Panc1 (cell line): ENCODE results near the gene ADPRHL1. TPM values are rescaled to one million over a fixed set of nuclear protein-coding genes. Genes with fewer than 3 reads are reported as not detected.

Source experiments
- ATAC-seq: fragments of 200-7000 bp; cut with Tn5 transposase; 2 replicates; pipeline ENCODE4 v1.9.1; 2020; ENCODE audit warnings: mild to moderate bottlenecking, moderate library complexity
- BruUV-seq: library from RNA; stranded (reverse); fragments of 400-500 nt; replicated peaks from 2 replicates; lab custom pipeline; 2021; lab: Mats Ljungman, UMichigan
- CTCF ChIA-PET: fragments of 300-600 bp; sonication (Branson Sonifier 250); formaldehyde crosslinking; loops from one replicate; lab custom pipeline; 2022; ENCODE audit warnings: antibody characterized with exemption; lab: Charles Lee
- POLR2A ChIA-PET: fragments of 300-600 bp; sonication (Branson Sonifier 250); formaldehyde crosslinking; loops from one replicate; lab custom pipeline; 2022; ENCODE audit warnings: antibody characterized with exemption; lab: Charles Lee
- DNase-seq: peaks from one replicate; pipeline ENCODE4 v3.0.0-alpha.2; 2010; ENCODE audit warnings: low read depth, low spot score
- H3K27ac ChIP-seq: 2 replicates; pipeline ENCODE4 v1.5.1; 2011; ENCODE audit warnings: mild to moderate bottlenecking, low read length, inconsistent platforms
- H3K27me3 ChIP-seq: fragments of 200-500 bp; sonication (Bioruptor generic); 2 replicates; pipeline ENCODE4 v1.6.0; 2014; ENCODE audit warnings: low read length, inconsistent platforms; ENCODE audit not compliant: control insufficient read depth, insufficient read depth
- H3K36me3 ChIP-seq: fragments of 200-500 bp; sonication (Bioruptor generic); 2 replicates; pipeline ENCODE4 v1.5.1; 2014; ENCODE audit warnings: inconsistent platforms, mild to moderate bottlenecking, low read length, moderate library complexity; ENCODE audit not compliant: control insufficient read depth, insufficient read depth
- H3K4me1 ChIP-seq: 2 replicates; pipeline ENCODE4 v1.5.1; 2011; ENCODE audit warnings: inconsistent platforms, mild to moderate bottlenecking, low read length, moderate library complexity; ENCODE audit not compliant: control insufficient read depth, insufficient read depth
- H3K4me3 ChIP-seq, 2 experiments: 2 replicates each; pipeline ENCODE4 v1.5.1; 2011 to 2012; ENCODE audit warnings: low read depth in 2 of 2, low read length in 2 of 2, mild to moderate bottlenecking in 2 of 2, inconsistent platforms in 1 of 2, moderate library complexity in 1 of 2
- H3K9me3 ChIP-seq: fragments of 200-500 bp; sonication (Bioruptor generic); 2 replicates; pipeline ENCODE4 v1.5.1; 2014; ENCODE audit warnings: low read depth, mild to moderate bottlenecking, inconsistent platforms, low read length, moderate library complexity; ENCODE audit not compliant: control insufficient read depth, insufficient read depth
- CTCF ChIP-seq: fragments of 450-650 bp; IDR thresholded peaks from 2 replicates; pipeline ENCODE4 v1.5.1; 2017; ENCODE audit warnings: mild to moderate bottlenecking
- POLR2AphosphoS5 ChIP-seq: IDR thresholded peaks from 2 replicates; pipeline ENCODE4 v1.6.1; 2012; ENCODE audit warnings: mild to moderate bottlenecking, low read depth, low read length, moderate library complexity
- SIN3A ChIP-seq: IDR thresholded peaks from 2 replicates; pipeline ENCODE4 v1.6.1; 2012; ENCODE audit warnings: low read depth, mild to moderate bottlenecking, low read length, moderate library complexity, borderline replicate concordance; ENCODE audit not compliant: insufficient read depth
- TCF7L2 ChIP-seq: IDR thresholded peaks from 2 replicates; pipeline ENCODE4 v1.6.1; 2011; ENCODE audit warnings: mild to moderate bottlenecking, low read depth, low read length, inconsistent platforms
- in situ Hi-C: cut with HindIII; loops from 2 replicates; pipeline ENCODE4 v1.10.0; 2016; ENCODE audit warnings: low sequenced_read_pairs, low pct_unique_long_range_greater_than_20kb
- intact Hi-C: fragments of 100-400 bp; cut with micrococcal nuclease; formaldehyde crosslinking; loops from one replicate; pipeline ENCODE4 v1.10.0; 2022; ENCODE audit not compliant: unreplicated experiment
- total RNA-seq: library from RNA; stranded (reverse); gene quantifications from one replicate; pipeline ENCODE4 v1.2.1, GENCODE V29; 2021; ENCODE audit not compliant: unreplicated experiment
- TF ChIP-seq, protein P1 (sequence below), 2 experiments: IDR thresholded peaks; 2 replicates each; pipeline ENCODE4 v1.6.1; 2011 to 2012; ENCODE audit warnings: low read depth in 2 of 2, control low read depth in 1 of 2, low read length in 1 of 2, mild to moderate bottlenecking in 1 of 2, moderate library complexity in 1 of 2; ENCODE audit not compliant: insufficient read depth in 1 of 2

ADPRHL1 gene
- total RNA-seq, 1 experiment from 2014 or later = 4.8 TPM

GRCh38 chr13:113447596-113447995 lies 5.7 kb downstream of the ADPRHL1 start:
- intact Hi-C loops = no loop called here
- DNase-seq (no peak), ATAC-seq (no peak)
- H3K9me3 ChIP-seq = no peaks in the 10 kb centered on the region
- peaks cover 6% of the 10 kb centered on the region for H3K4me1 ChIP-seq
- no peak overlapping the region for H3K27ac ChIP-seq
- POLR2A ChIA-PET = no interaction called here
- H3K27me3 ChIP-seq = no peaks in the 10 kb centered on the region
- H3K36me3 ChIP-seq = peaks cover 4% of the 10 kb centered on the region; the same call in 1 of the 2 replicates
- BruUV-seq = no TSS peak
- no peak for TF ChIP-seq SIN3A
- TF ChIP-seq, protein P1, sequence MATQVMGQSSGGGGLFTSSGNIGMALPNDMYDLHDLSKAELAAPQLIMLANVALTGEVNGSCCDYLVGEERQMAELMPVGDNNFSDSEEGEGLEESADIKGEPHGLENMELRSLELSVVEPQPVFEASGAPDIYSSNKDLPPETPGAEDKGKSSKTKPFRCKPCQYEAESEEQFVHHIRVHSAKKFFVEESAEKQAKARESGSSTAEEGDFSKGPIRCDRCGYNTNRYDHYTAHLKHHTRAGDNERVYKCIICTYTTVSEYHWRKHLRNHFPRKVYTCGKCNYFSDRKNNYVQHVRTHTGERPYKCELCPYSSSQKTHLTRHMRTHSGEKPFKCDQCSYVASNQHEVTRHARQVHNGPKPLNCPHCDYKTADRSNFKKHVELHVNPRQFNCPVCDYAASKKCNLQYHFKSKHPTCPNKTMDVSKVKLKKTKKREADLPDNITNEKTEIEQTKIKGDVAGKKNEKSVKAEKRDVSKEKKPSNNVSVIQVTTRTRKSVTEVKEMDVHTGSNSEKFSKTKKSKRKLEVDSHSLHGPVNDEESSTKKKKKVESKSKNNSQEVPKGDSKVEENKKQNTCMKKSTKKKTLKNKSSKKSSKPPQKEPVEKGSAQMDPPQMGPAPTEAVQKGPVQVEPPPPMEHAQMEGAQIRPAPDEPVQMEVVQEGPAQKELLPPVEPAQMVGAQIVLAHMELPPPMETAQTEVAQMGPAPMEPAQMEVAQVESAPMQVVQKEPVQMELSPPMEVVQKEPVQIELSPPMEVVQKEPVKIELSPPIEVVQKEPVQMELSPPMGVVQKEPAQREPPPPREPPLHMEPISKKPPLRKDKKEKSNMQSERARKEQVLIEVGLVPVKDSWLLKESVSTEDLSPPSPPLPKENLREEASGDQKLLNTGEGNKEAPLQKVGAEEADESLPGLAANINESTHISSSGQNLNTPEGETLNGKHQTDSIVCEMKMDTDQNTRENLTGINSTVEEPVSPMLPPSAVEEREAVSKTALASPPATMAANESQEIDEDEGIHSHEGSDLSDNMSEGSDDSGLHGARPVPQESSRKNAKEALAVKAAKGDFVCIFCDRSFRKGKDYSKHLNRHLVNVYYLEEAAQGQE (IDR thresholded peaks at IDR 0.05; ENCODE audit: insufficient read depth in 1 of 2, low read depth in 2 of 2, low read length in 1 of 2) = no peak
- TF ChIP-seq CTCF = no peak
- TF ChIP-seq TCF7L2 = no peak
- TF ChIP-seq POLR2AphosphoS5 = no peak
- CTCF ChIA-PET = no interaction called here
- in situ Hi-C loops = no loop called here
- no peak overlapping the region for H3K4me3 ChIP-seq

GRCh38 chr13:113446488-113446854 lies 6.8 kb downstream of the ADPRHL1 start:
- intact Hi-C loops = no loop called here
- CTCF ChIA-PET = no interaction called here
- POLR2A ChIA-PET = no interaction called here
- ATAC-seq (no peak), DNase-seq (no peak)
- in situ Hi-C loops = no loop called here
- Histone ChIP-seq H3K4me3 (no peak overlapping the region), H3K9me3 (no peaks in the 10 kb centered on the region), H3K27me3 (no peaks in the 10 kb centered on the region), H3K4me1 (peaks cover 6% of the 10 kb centered on the region), H3K36me3 (peaks cover 4% of the 10 kb centered on the region; the same call in 1 of the 2 replicates), H3K27ac (no peak overlapping the region)
- TF ChIP-seq TCF7L2 (no peak), SIN3A (no peak), POLR2AphosphoS5 (no peak)
- TF ChIP-seq, protein P1 (IDR thresholded peaks at IDR 0.05; ENCODE audit: insufficient read depth in 1 of 2, low read depth in 2 of 2, low read length in 1 of 2) = no peak
- no TSS peak for BruUV-seq
